ENCODE results near the gene RPN1. TPM values are rescaled to one million over a fixed set of nuclear protein-coding genes. Genes with fewer than 3 reads are reported as not detected.

Gene RPN1
- total RNA-seq, 1 donor from 2014 or later = 283 TPM

DNA sequence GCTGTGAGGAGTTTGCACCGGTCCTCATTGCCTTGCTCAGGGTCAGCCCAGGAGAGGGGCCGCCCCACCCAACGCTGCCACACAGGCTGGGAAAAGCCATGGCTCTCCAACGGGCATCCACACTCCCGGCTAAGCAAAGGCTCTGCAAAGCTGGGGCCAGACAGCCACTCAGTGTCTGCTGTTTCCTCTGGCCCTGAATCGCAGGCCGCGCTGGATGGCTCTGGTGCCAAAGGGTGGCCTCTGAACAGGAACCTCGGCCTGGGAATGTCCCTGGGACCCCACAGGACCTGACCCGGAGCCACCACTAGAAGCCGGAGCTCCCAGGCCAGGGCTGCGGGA is 42.9 kb downstream of the RPN1 start:
- H3K36me3 Mint-ChIP-seq (ENCODE audit: low read depth, unreplicated experiment) = peaks cover 2% of the 10 kb centered on the region
- no peaks in the 10 kb centered on the region for H3K4me1 Mint-ChIP-seq (ENCODE audit: low read depth, unreplicated experiment)
- no peaks in the 10 kb centered on the region for H3K9me3 Mint-ChIP-seq (ENCODE audit: unreplicated experiment)
- peak overlapping the region; percentile 51 for H3K4me3 ChIP-seq (ENCODE audit: insufficient read depth, low read depth, low read length)
- peak overlapping the region; percentile 79 for H3K9ac ChIP-seq (ENCODE audit: low read length)
- no peak overlapping the region for H2AFZ ChIP-seq (ENCODE audit: low read depth, low read length)
- no peak overlapping the region for H3K27ac Mint-ChIP-seq (ENCODE audit: unreplicated experiment)
- peaks cover 44% of the 10 kb centered on the region for H4K20me1 ChIP-seq (ENCODE audit: insufficient read depth, low read length)
- H3K79me2 ChIP-seq (ENCODE audit: insufficient read depth, low read length) = no peaks in the 10 kb centered on the region
- no peaks in the 10 kb centered on the region for H3K9me3 ChIP-seq (ENCODE audit: insufficient read depth, low read depth, low read length)
- no peak for DNase-seq (ENCODE audit: low read depth)
- FAIRE-seq = no peak
- H3K4me2 ChIP-seq (ENCODE audit: low read length) = peak overlapping the region; percentile 94
- H3K27me3 Mint-ChIP-seq (ENCODE audit: low read depth, unreplicated experiment) = no peaks in the 10 kb centered on the region
- peaks cover 5% of the 10 kb centered on the region for H3K4me1 ChIP-seq (ENCODE audit: insufficient read depth, low read length)
- H3K27me3 ChIP-seq (ENCODE audit: insufficient read depth, low read length) = no peaks in the 10 kb centered on the region
- no peak overlapping the region for H3K4me3 Mint-ChIP-seq (ENCODE audit: unreplicated experiment)
- no peak for TF ChIP-seq EZH2 (IDR thresholded peaks at IDR 0.05; ENCODE audit: insufficient read depth, low read length)
- TF ChIP-seq, protein P1, sequence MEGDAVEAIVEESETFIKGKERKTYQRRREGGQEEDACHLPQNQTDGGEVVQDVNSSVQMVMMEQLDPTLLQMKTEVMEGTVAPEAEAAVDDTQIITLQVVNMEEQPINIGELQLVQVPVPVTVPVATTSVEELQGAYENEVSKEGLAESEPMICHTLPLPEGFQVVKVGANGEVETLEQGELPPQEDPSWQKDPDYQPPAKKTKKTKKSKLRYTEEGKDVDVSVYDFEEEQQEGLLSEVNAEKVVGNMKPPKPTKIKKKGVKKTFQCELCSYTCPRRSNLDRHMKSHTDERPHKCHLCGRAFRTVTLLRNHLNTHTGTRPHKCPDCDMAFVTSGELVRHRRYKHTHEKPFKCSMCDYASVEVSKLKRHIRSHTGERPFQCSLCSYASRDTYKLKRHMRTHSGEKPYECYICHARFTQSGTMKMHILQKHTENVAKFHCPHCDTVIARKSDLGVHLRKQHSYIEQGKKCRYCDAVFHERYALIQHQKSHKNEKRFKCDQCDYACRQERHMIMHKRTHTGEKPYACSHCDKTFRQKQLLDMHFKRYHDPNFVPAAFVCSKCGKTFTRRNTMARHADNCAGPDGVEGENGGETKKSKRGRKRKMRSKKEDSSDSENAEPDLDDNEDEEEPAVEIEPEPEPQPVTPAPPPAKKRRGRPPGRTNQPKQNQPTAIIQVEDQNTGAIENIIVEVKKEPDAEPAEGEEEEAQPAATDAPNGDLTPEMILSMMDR (IDR thresholded peaks at IDR 0.05; ENCODE audit: insufficient read depth, low read depth, low read length) = no peak
- no peaks in the 10 kb centered on the region for H3K36me3 ChIP-seq (ENCODE audit: insufficient read depth, low read length)
- no peak overlapping the region for H3K27ac ChIP-seq (ENCODE audit: low read depth, low read length)

DNA sequence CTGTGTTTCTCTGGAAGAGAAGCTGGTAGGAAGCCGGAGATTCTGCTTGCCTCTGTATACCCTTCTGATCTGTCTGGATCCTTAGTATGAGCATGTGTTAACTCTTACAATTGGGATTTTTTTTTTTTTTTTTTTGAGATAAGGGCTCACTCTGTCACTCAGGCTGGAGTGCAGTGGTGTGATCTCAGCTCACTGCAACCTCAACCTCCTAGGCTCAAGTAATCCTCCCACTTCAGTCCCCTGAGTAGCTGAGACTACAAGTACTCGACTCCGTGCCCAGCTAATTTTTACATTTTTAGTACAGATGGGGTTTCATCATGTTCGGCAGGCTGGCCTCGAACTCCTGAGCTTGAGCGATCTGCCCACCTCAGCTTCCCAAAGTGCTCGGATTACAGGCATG is 44.5 kb downstream of the RPN1 start:
- H4K20me1 ChIP-seq (ENCODE audit: insufficient read depth, low read length) = peaks cover 32% of the 10 kb centered on the region
- Mint-ChIP-seq H3K36me3 (ENCODE audit: low read depth, unreplicated experiment) (no peaks in the 10 kb centered on the region), H3K4me3 (ENCODE audit: unreplicated experiment) (no peak overlapping the region), H3K27ac (ENCODE audit: unreplicated experiment) (no peak overlapping the region), H3K9me3 (ENCODE audit: unreplicated experiment) (no peaks in the 10 kb centered on the region), H3K4me1 (ENCODE audit: low read depth, unreplicated experiment) (no peaks in the 10 kb centered on the region), H3K27me3 (ENCODE audit: low read depth, unreplicated experiment) (no peaks in the 10 kb centered on the region)
- no peak overlapping the region for H3K9ac ChIP-seq (ENCODE audit: low read length)
- H3K27ac ChIP-seq (ENCODE audit: low read depth, low read length) = no peak overlapping the region
- H3K36me3 ChIP-seq (ENCODE audit: insufficient read depth, low read length) = no peaks in the 10 kb centered on the region
- TF ChIP-seq EZH2 (IDR thresholded peaks at IDR 0.05; ENCODE audit: insufficient read depth, low read length) = no peak
- TF ChIP-seq, protein P1 (IDR thresholded peaks at IDR 0.05; ENCODE audit: insufficient read depth, low read depth, low read length) = no peak
- H3K4me3 ChIP-seq (ENCODE audit: insufficient read depth, low read depth, low read length) = no peak overlapping the region
- H3K4me1 ChIP-seq (ENCODE audit: insufficient read depth, low read length) = peaks cover 5% of the 10 kb centered on the region
- H3K27me3 ChIP-seq (ENCODE audit: insufficient read depth, low read length) = no peaks in the 10 kb centered on the region
- H2AFZ ChIP-seq (ENCODE audit: low read depth, low read length) = no peak overlapping the region
- H3K79me2 ChIP-seq (ENCODE audit: insufficient read depth, low read length) = no peaks in the 10 kb centered on the region
- H3K9me3 ChIP-seq (ENCODE audit: insufficient read depth, low read depth, low read length) = no peaks in the 10 kb centered on the region
- H3K4me2 ChIP-seq (ENCODE audit: low read length) = no peak overlapping the region
- FAIRE-seq (no peak), DNase-seq (ENCODE audit: low read depth) (no peak)

DNA sequence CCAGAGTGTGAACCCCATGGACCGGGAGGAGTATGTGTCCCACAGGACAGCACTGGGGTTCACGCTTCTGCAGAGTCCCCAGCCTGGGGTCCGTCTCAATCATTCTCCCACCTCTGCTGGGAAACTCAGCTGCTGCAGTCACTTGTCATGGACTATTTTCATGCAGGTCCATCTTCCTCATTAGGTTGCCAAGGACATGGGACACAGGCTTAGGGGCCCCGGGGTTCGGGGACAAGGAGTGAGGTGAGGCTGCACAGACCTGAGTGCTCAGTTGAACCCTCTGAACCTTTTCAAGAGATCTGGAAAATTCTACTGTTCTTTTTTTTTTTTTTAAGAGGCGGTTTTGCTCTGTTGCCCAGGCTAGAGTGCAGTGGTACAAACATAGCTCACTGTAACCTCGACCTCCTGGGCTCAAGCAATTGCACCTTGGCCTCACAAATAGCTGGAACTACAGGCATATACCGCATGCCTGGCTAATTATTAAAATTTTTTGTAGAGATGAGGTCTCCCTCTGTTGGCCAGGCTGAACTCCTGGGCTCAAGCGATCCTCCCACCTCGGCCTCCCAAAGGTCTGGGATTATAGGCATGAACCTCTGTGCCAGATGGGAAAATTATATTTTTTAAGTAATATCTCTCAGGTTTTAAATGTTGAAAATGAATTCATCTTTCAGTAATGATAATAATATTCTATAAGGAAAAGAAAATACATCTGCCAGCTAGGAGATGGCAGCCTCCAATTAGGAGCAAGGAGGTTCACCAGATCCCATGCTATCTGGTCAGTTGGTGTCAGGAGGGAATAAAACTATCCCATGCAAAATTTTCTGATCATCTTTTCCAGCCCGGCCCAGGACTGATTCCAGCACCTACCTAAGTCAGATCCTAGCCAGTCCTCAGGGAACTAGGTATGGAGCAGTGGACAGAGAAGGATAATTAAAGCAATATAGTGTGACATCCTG is 45.2 kb downstream of the RPN1 start:
- Histone ChIP-seq H3K79me2 (ENCODE audit: insufficient read depth, low read length) (no peaks in the 10 kb centered on the region), H3K27me3 (ENCODE audit: insufficient read depth, low read length) (no peaks in the 10 kb centered on the region), H4K20me1 (ENCODE audit: insufficient read depth, low read length) (peaks cover 25% of the 10 kb centered on the region), H3K4me3 (ENCODE audit: insufficient read depth, low read depth, low read length) (no peak overlapping the region), H3K27ac (ENCODE audit: low read depth, low read length) (no peak overlapping the region), H3K4me1 (ENCODE audit: insufficient read depth, low read length) (peaks cover 5% of the 10 kb centered on the region), H3K4me2 (ENCODE audit: low read length) (no peak overlapping the region), H3K36me3 (ENCODE audit: insufficient read depth, low read length) (no peaks in the 10 kb centered on the region), H3K9me3 (ENCODE audit: insufficient read depth, low read depth, low read length) (no peaks in the 10 kb centered on the region), H2AFZ (ENCODE audit: low read depth, low read length) (no peak overlapping the region), H3K9ac (ENCODE audit: low read length) (no peak overlapping the region)
- Mint-ChIP-seq H3K27ac (ENCODE audit: unreplicated experiment) (no peak overlapping the region), H3K27me3 (ENCODE audit: low read depth, unreplicated experiment) (no peaks in the 10 kb centered on the region), H3K4me1 (ENCODE audit: low read depth, unreplicated experiment) (no peaks in the 10 kb centered on the region), H3K36me3 (ENCODE audit: low read depth, unreplicated experiment) (no peaks in the 10 kb centered on the region), H3K9me3 (ENCODE audit: unreplicated experiment) (no peaks in the 10 kb centered on the region), H3K4me3 (ENCODE audit: unreplicated experiment) (no peak overlapping the region)
- DNase-seq (ENCODE audit: low read depth) (no peak), FAIRE-seq (no peak)
- no peak for TF ChIP-seq EZH2 (IDR thresholded peaks at IDR 0.05; ENCODE audit: insufficient read depth, low read length)
- TF ChIP-seq, protein P1 (IDR thresholded peaks at IDR 0.05; ENCODE audit: insufficient read depth, low read depth, low read length) = no peak

All from astrocyte (in vitro differentiated cells and primary cell).